Measurements from ENCODE around the gene SH3GL2. TPM values are rescaled to one million over a fixed set of nuclear protein-coding genes. Genes with fewer than 3 reads are reported as not detected.

The SH3GL2 gene
- polyA plus RNA-seq, 1 donor (not counting 4 experiments of a cell fraction or from before 2014, with no cell fraction given), result not detected

DNA sequence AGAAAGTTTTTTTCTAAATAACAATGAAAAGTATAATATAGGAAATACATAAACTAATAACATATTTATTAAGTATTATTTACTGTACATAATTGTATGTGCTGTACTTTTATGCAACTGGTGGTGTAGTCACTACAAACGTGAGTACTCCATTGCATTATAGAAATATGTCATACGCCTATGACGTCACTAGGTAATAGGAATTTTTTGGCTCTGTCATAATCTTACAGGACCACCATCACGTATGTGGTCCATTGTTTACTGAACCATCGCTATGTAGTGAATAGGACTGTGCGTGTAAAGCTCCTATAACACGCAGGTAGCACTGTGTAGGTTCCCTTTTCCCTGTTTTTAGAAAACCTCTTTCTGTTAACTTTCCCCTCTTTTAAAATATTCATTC is 255.0 kb downstream of the SH3GL2 start:
- Histone ChIP-seq H3K9ac (ENCODE audit: control insufficient read depth, extremely low read depth, insufficient read depth, low read length) (no peak overlapping the region), H3K4me3 (ENCODE audit: control insufficient read depth in 2 of 3, extremely low read depth in 1 of 3, insufficient read depth in 2 of 3, low read depth in 1 of 3, low read length in 3 of 3) (no peak overlapping the region), H3K4me1 (ENCODE audit: control insufficient read depth, extremely low read depth, insufficient read depth, low read length) (no peaks in the 10 kb centered on the region), H3K27me3 (ENCODE audit: control insufficient read depth, extremely low read depth, insufficient read depth, low read length) (no peaks in the 10 kb centered on the region), H3K4me2 (ENCODE audit: control insufficient read depth, extremely low read depth, insufficient read depth, low read depth, low read length) (no peak overlapping the region), H2AFZ (ENCODE audit: control insufficient read depth, low read length) (no peak overlapping the region), H3K36me3 (ENCODE audit: control insufficient read depth in 2 of 2, extremely low read depth in 1 of 2, insufficient read depth in 2 of 2, low read length in 2 of 2) (no peaks in the 10 kb centered on the region), H3K27ac (ENCODE audit: control insufficient read depth, insufficient read depth, low read length) (no peak overlapping the region), H3K9me3 (ENCODE audit: control insufficient read depth, low read depth, low read length) (no peaks in the 10 kb centered on the region), H3K79me2 (ENCODE audit: control insufficient read depth, insufficient read depth, low read length) (no peaks in the 10 kb centered on the region), H4K20me1 (ENCODE audit: control insufficient read depth, extremely low read depth, insufficient read depth, low read length) (no peaks in the 10 kb centered on the region), H3K9me1 (ENCODE audit: control insufficient read depth, extremely low read depth, insufficient read depth, low read length) (no peaks in the 10 kb centered on the region)
- no peak for TF ChIP-seq EZH2 (IDR thresholded peaks at IDR 0.05; ENCODE audit: low read length)
- TF ChIP-seq, protein P1, sequence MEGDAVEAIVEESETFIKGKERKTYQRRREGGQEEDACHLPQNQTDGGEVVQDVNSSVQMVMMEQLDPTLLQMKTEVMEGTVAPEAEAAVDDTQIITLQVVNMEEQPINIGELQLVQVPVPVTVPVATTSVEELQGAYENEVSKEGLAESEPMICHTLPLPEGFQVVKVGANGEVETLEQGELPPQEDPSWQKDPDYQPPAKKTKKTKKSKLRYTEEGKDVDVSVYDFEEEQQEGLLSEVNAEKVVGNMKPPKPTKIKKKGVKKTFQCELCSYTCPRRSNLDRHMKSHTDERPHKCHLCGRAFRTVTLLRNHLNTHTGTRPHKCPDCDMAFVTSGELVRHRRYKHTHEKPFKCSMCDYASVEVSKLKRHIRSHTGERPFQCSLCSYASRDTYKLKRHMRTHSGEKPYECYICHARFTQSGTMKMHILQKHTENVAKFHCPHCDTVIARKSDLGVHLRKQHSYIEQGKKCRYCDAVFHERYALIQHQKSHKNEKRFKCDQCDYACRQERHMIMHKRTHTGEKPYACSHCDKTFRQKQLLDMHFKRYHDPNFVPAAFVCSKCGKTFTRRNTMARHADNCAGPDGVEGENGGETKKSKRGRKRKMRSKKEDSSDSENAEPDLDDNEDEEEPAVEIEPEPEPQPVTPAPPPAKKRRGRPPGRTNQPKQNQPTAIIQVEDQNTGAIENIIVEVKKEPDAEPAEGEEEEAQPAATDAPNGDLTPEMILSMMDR (optimal IDR thresholded peaks at IDR 0.05 in 1 of 3, IDR thresholded peaks at IDR 0.05 in 1 of 3, conservative IDR thresholded peaks at IDR 0.05 in 1 of 3; ENCODE audit: extremely low read depth in 1 of 3, insufficient read depth in 2 of 3, low read length in 3 of 3), result no peak
- dilution Hi-C loops (cut with MboI; ENCODE audit: extremely low pct_ligation_motif_present, low sequenced_read_pairs), result loop anchor here (25.0 kb wide), 1 partner anchor 353 kb away; no protein-coding TSS in a partner anchor
- no peak for FAIRE-seq
- no peak for DNase-seq (ENCODE audit: low read depth, low spot score)

DNA sequence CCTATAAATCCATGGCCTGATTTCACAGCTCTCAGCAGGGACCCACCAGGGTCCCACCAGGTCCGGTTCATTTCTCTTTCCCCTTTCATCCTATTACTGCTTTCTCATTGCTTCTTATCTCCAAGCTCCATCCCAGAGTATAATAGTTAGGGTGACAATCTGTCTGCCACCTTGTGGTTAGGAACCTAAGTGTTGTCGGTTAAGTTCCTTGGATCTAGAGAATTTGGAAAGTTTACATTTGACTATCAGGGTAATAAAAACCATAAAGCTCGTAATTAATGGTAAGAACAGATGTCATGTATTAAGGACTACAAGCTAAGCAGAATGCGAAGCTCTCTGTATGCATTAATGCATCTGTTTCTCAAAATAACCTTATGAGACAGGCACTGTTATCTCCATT is 259.1 kb downstream of the SH3GL2 start:
- no peaks in the 10 kb centered on the region for H3K79me2 ChIP-seq (ENCODE audit: control insufficient read depth, insufficient read depth, low read length)
- no peak for DNase-seq (ENCODE audit: low read depth, low spot score)

More for the DNA sequence above, 259.1 kb downstream of the SH3GL2 start:
- Histone ChIP-seq H3K9me3 (ENCODE audit: control insufficient read depth, low read depth, low read length) (no peaks in the 10 kb centered on the region), H3K27ac (ENCODE audit: control insufficient read depth, insufficient read depth, low read length) (no peak overlapping the region), H3K27me3 (ENCODE audit: control insufficient read depth, extremely low read depth, insufficient read depth, low read length) (no peaks in the 10 kb centered on the region), H3K9me1 (ENCODE audit: control insufficient read depth, extremely low read depth, insufficient read depth, low read length) (no peaks in the 10 kb centered on the region), H3K36me3 (ENCODE audit: control insufficient read depth in 2 of 2, extremely low read depth in 1 of 2, insufficient read depth in 2 of 2, low read length in 2 of 2) (no peaks in the 10 kb centered on the region), H3K9ac (ENCODE audit: control insufficient read depth, extremely low read depth, insufficient read depth, low read length) (no peak overlapping the region), H3K4me3 (ENCODE audit: control insufficient read depth in 2 of 3, extremely low read depth in 1 of 3, insufficient read depth in 2 of 3, low read depth in 1 of 3, low read length in 3 of 3) (no peak overlapping the region), H3K4me2 (ENCODE audit: control insufficient read depth, extremely low read depth, insufficient read depth, low read depth, low read length) (no peak overlapping the region), H2AFZ (ENCODE audit: control insufficient read depth, low read length) (no peak overlapping the region), H3K4me1 (ENCODE audit: control insufficient read depth, extremely low read depth, insufficient read depth, low read length) (no peaks in the 10 kb centered on the region), H4K20me1 (ENCODE audit: control insufficient read depth, extremely low read depth, insufficient read depth, low read length) (no peaks in the 10 kb centered on the region)
- no peak for FAIRE-seq
- dilution Hi-C loops (cut with MboI; ENCODE audit: extremely low pct_ligation_motif_present, low sequenced_read_pairs), result loop anchor here (25.0 kb wide), 1 partner anchor 349 kb away; no protein-coding TSS in a partner anchor
- TF ChIP-seq, protein P1 (optimal IDR thresholded peaks at IDR 0.05 in 1 of 3, IDR thresholded peaks at IDR 0.05 in 1 of 3, conservative IDR thresholded peaks at IDR 0.05 in 1 of 3; ENCODE audit: extremely low read depth in 1 of 3, insufficient read depth in 2 of 3, low read length in 3 of 3), result no peak
- TF ChIP-seq EZH2 (IDR thresholded peaks at IDR 0.05; ENCODE audit: low read length), result no peak
